AG04450 (cell line): ENCODE measurements around the gene OR10V1. TPM values are rescaled to one million over a fixed set of nuclear protein-coding genes. Genes with fewer than 3 reads are reported as not detected.

Source experiments
- CTCF ChIA-PET: fragments of 300-600, 350-600 bp; formaldehyde crosslinking; extraction: SDS; loops from one replicate; lab custom pipeline; 2022; ENCODE audit warnings: antibody characterized with exemption, inconsistent platforms; lab: Charles Lee
- POLR2A ChIA-PET: fragments of 350-600 bp; formaldehyde crosslinking; extraction: SDS; loops from one replicate; lab custom pipeline; 2021; ENCODE audit warnings: antibody characterized with exemption, inconsistent platforms; lab: Yijun Ruan, JAX
- DNase-seq: peaks from one replicate; pipeline ENCODE4 v3.0.0-alpha.2; 2011; ENCODE audit warnings: low read depth, low spot score
- H3K27ac ChIP-seq: one replicate; pipeline ENCODE4 v1.5.1; 2012; ENCODE audit warnings: low read depth, low read length, control low read depth
- H3K27me3 ChIP-seq: one replicate; pipeline ENCODE4 v1.6.0; 2012; ENCODE audit warnings: low read length; ENCODE audit not compliant: control insufficient read depth, insufficient read depth
- H3K4me3 ChIP-seq: 2 replicates; pipeline ENCODE4 v1.5.1; 2011; ENCODE audit warnings: mild to moderate bottlenecking, low read depth, low read length, control low read depth
- H3K9me3 ChIP-seq: 2 replicates; pipeline ENCODE4 v1.5.1; 2012; ENCODE audit warnings: low read length; ENCODE audit not compliant: control insufficient read depth, insufficient read depth
- CTCF ChIP-seq: IDR thresholded peaks from 2 replicates; pipeline ENCODE4 v1.5.1; 2011; ENCODE audit warnings: low read depth, low read length, control low read depth, inconsistent platforms
- polyA plus RNA-seq: library from polyadenylated mRNA; depleted of rRNA; stranded (reverse); fragments of >200 nt; gene quantifications from 2 replicates; pipeline ENCODE4 v1.2.3, GENCODE V29; 2011

Gene OR10V1
- polyA plus RNA-seq, 1 experiment = not detected

DNA sequence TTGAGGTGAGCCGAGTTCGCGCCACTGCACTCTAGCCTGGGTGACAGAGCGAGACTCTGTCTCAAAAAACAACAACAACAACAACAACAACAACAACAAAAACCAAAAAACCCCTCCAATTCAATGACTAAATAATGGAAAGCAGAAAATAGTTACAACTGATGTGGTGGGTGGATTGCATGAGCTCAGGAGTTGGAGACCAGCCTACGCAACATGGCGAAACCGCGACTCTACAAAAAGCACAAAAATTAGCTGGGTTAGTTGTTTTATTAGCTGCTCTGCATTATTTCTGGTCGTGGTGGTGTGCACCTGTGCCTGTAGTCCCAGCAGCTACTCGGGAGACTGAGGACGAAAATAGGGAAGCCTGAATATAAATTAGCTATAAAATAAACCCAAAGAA is 42.2 kb downstream of the OR10V1 start:
- DNase-seq = no peak
- H3K27ac ChIP-seq = no peak overlapping the region
- H3K4me3 ChIP-seq = no peak overlapping the region
- TF ChIP-seq CTCF = no peak
- peaks cover 5% of the 10 kb centered on the region for H3K27me3 ChIP-seq
- H3K9me3 ChIP-seq = no peaks in the 10 kb centered on the region
- ChIA-PET CTCF (interaction anchor here (1.5 to 2.8 kb wide), 3 partner anchors 9 to 134 kb away, joined by 4 to 18 read pairs (median 13); partner anchors contain the start of gene STX3), POLR2A (interaction anchor here (0.6 kb wide), 1 partner anchor 134 kb away, joined by 3 read pairs; no protein-coding TSS in a partner anchor)

- POLR2A ChIA-PET = interaction anchor here (0.7 to 1.5 kb wide), 11 partner anchors 8 to 1335 kb away, joined by 3 to 15 read pairs (median 6); partner anchors contain the start of genes FAM111A, OSBP and STX3
- H3K4me3 ChIP-seq = peak overlapping the region; percentile 74
- TF ChIP-seq CTCF = no peak
- H3K9me3 ChIP-seq = no peaks in the 10 kb centered on the region
- H3K27me3 ChIP-seq = no peaks in the 10 kb centered on the region
- peak overlapping the region; percentile 99 for H3K27ac ChIP-seq
- DNase-seq = no peak
- CTCF ChIA-PET = interaction anchor here (0.7 to 2.3 kb wide), 8 partner anchors 11 to 498 kb away, joined by 3 to 20 read pairs (median 6); partner anchors contain the start of gene STX3
These were observed 44.0 kb downstream of the OR10V1 start for GRCh38 chr11:59669611-59670009.

GRCh38 chr11:59668950-59669610 is 44.6 kb downstream of the OR10V1 start, which contains the start of gene PATL1:
Gene PATL1 (minus strand): TSS chr11:59669037. CDS start chr11:59668895, 142 bp downstream.
- POLR2A ChIA-PET = interaction anchor here (0.7 to 1.5 kb wide), 11 partner anchors 8 to 1334 kb away, joined by 3 to 15 read pairs (median 6); partner anchors contain the start of genes FAM111A, OSBP and STX3
- Histone ChIP-seq H3K9me3 (no peaks in the 10 kb centered on the region), H3K27ac (peak within 1 kb of the TSS; percentile 99), H3K27me3 (no peaks in the 10 kb centered on the region), H3K4me3 (peak within 1 kb of the TSS; percentile 85)
- DNase-seq = peak; percentile 95
- no peak for TF ChIP-seq CTCF
- CTCF ChIA-PET = interaction anchor here (0.6 to 2.3 kb wide), 9 partner anchors 11 to 498 kb away, joined by 3 to 20 read pairs (median 5); no protein-coding TSS in a partner anchor

- no peaks in the 10 kb centered on the region for H3K27me3 ChIP-seq
- no peak for DNase-seq
- POLR2A ChIA-PET = interaction anchor here (0.7 to 1.5 kb wide), 6 partner anchors 9 to 119 kb away, joined by 3 to 8 read pairs (median 5); partner anchors contain the start of genes OSBP and STX3
- CTCF ChIA-PET = interaction anchor here (0.6 to 2.3 kb wide), 7 partner anchors 12 to 497 kb away, joined by 3 to 20 read pairs (median 5); no protein-coding TSS in a partner anchor
- peak overlapping the region; percentile 85 for H3K4me3 ChIP-seq
- TF ChIP-seq CTCF = peak; percentile 24; the same call in 1 of the 2 replicates
- H3K9me3 ChIP-seq = no peaks in the 10 kb centered on the region
- H3K27ac ChIP-seq = peak overlapping the region; percentile 62
These were observed 45.3 kb downstream of the OR10V1 start for GRCh38 chr11:59668188-59668949.
